ENCODE results near the gene AHSA1.

GRCh38 chr14:77485901-77486678 lies 28.2 kb downstream of the AHSA1 start:
- TF ChIP-seq POLR2A (IDR thresholded peaks at IDR 0.05): no peak
- no peak for TF ChIP-seq CTCF (IDR thresholded peaks at IDR 0.05)

All from vagina (tissue), 2 donors.